WI38 (cell line): ENCODE data around the gene IRF1.
A peak's percentile ranks its signal among the peaks of the same experiment; 100 is the strongest.

ENCODE experiments used
- H3K4me3 ChIP-seq: 2 replicates; pipeline ENCODE4 v1.5.1; 2011; ENCODE audit warnings: low read depth, mild to moderate bottlenecking, control low read depth, low read length
- TF ChIP-seq, protein P1 (sequence below): IDR thresholded peaks from 2 replicates; pipeline ENCODE4 v1.5.1; 2012; ENCODE audit warnings: low read depth, mild to moderate bottlenecking, control low read depth, low read length

IRF1 gene

DNA sequence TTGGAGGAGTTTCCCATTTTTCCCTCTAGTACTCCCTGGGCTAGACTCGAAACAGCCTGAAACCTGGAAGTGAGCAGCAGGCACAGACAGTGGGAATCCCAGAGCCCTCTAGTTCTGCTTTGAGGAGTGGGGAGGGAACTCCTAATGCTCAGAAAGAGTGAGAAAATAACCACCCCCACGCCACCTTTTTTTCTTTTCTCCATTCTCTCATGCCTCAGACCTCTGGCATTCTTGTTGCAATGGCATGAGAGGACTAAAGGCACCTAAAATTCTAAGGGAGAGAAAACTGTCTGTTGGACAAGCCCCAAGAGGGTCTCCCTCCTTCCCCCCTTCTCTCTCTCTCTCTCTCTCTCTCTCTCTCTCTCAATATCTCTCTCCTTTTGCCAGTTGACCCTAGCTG, 15.1 kb upstream of the IRF1 start:
- no peak overlapping the region; the same call in 1 of the 2 replicates for H3K4me3 ChIP-seq
- TF ChIP-seq, protein P1, sequence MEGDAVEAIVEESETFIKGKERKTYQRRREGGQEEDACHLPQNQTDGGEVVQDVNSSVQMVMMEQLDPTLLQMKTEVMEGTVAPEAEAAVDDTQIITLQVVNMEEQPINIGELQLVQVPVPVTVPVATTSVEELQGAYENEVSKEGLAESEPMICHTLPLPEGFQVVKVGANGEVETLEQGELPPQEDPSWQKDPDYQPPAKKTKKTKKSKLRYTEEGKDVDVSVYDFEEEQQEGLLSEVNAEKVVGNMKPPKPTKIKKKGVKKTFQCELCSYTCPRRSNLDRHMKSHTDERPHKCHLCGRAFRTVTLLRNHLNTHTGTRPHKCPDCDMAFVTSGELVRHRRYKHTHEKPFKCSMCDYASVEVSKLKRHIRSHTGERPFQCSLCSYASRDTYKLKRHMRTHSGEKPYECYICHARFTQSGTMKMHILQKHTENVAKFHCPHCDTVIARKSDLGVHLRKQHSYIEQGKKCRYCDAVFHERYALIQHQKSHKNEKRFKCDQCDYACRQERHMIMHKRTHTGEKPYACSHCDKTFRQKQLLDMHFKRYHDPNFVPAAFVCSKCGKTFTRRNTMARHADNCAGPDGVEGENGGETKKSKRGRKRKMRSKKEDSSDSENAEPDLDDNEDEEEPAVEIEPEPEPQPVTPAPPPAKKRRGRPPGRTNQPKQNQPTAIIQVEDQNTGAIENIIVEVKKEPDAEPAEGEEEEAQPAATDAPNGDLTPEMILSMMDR = no peak

DNA sequence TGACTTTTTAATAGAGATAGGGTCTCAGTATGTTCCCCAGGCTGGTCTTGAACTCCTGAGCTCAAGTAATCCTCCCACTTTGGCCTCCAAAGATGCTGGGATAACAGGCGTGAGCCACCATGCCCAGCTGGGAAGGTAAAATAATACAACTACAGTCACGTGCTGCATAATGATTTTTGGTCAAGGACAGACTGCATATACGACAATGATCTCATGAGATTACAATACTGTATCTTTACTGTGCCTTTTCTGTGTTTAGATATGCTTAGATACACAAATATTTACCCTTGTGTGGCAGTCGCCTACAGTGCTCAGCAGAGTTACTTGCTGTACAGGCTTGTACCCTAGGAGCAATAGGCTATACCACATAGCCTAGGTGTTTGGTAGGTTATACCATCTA, 14.2 kb upstream of the IRF1 start:
- TF ChIP-seq, protein P1 = no peak
- no peak overlapping the region for H3K4me3 ChIP-seq

DNA sequence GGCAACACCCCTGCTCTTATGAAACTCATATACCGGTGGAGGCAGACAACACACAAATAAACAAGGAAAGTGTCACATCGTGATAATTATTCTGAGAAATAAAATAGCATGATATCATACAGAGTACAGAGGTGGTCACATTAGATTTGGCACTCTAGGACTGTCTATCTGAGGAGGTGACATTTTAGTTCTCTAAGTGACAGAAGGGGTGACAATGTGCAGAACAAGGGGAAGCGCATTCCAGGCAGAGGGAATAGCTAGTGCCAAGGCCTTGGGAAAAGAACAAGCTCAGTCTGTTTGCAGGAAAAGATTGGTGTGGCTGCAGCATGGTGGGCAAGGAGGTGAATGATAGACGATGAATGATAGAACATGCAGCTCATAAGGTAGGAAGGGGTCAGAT, 12.7 kb upstream of the IRF1 start:
- no peak overlapping the region for H3K4me3 ChIP-seq
- TF ChIP-seq, protein P1 = no peak

DNA sequence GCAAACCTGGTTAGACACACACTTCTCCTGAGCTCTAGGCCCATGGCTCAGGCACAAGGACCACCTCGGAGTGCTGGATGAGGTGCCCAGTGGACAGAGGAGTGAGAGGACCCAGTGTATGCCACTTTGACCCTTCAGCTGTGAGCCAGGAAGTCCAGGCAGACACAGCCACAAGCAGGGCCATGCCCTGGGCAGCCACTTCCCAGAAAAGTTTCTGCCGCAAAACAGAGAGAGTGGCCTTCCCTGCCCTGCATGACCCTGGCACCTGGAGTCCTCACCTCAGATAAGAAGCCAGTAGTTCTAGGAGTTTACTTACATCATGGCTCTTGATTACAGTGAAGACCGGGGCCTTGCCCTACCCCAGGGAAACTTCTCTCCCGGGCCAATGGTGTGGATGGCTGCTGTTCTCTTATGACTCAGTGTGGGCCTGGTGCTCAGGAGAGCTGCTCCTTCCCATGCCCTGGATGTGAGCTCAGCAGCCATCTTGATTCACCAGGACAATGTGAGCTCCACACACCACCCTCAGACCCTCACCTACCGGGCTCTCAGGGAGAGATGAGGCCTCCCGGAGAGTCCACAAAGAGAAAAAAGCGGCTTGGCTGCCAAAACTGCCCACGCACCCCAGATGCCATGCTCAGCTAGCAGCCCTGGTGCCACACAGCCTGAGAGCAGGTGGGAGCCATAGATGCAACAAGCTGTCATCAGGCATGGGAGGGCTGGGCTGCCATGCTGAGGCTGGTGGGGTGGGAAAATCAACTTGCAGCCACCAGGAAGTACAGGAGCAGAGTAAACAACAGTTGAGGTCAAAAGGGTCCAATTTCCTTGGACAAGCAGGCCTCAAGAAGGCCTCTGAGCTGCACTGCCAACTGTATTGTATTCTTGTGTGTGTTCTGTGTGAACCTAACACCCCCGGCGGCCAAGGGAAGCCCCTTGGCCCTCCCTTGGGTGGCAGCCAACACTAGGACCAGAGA, 11.7 kb upstream of the IRF1 start:
- TF ChIP-seq, protein P1 = no peak
- no peak overlapping the region for H3K4me3 ChIP-seq

DNA sequence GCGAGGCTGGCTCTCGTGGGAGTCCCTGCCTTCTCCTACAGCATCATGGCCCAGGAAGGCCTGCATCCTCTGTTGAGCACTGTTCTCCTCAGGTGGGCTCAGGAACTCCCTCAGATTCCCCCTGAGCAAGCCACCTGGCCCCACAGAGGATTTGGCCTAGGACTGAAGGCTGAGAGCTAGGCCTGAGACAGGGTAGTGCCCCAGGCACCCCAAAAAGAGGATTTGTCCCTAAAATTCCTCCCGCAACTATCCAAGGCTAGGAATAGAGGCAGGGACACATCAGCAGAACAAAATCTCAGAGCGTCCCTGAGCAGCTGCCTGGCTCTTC, 11.0 kb upstream of the IRF1 start:
- no peak overlapping the region for H3K4me3 ChIP-seq
- TF ChIP-seq, protein P1 = no peak

DNA sequence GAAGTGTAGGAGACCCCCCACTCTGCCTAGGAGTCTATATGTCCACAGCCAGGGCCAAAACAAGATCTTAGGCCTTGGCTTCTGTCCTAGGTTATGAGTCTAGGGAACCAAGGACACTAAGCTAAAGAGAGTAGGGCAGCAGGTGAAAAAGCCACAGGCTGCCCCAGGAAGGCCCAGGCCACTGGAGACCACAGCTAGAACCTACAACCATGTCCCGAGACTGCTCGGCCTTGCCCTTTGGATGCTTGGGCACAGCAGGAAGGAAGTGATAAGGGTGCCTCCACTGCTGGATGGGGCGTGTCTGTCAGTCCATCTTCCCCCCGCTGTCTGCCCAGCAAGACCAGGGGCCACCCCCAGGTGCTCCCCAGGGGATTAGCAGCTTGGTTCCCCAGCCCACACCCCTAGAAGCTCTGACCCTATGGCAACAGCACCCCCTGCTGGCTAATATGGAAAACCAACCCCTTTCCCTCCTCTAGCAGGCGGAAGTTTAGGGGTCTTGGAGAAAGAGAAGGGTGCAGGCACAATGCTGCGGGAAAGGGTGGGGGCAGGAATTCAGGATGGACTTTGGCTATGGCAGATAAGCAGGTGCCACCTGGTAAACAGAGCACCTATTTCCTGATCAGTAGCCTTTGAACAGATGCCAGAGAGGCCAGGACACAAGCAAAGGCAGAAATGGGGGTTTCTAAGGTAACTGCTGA, 10.5 kb upstream of the IRF1 start:
- TF ChIP-seq, protein P1 = peak; percentile 76
- H3K4me3 ChIP-seq = no peak overlapping the region
